Measurements from ENCODE around the gene VARS1. TPM values are rescaled to one million over a fixed set of nuclear protein-coding genes. Genes with fewer than 3 reads are reported as not detected.

VARS1 gene
- total RNA-seq, 2 experiments from 2014 or later = 43.9 to 44.2 TPM

- ATAC-seq (ENCODE audit: poor library complexity) (peak; percentile 43), DNase-seq (peak in 11 of 14 experiments; percentile 27 to 77 (median 51))
- peak overlapping the region; percentile 50 to 70 for H3K27ac ChIP-seq (ENCODE audit: low read depth in 1 of 2, low read length in 2 of 2)
- H3K4me3 ChIP-seq (ENCODE audit: low read length) = peak overlapping the region; percentile 28
- peak overlapping the region; percentile 81 for H3K4me3 Mint-ChIP-seq
- POLR2A ChIA-PET = interaction anchor here (0.6 to 3.2 kb wide), 9 partner anchors 9 to 94 kb away, joined by 3 to 18 read pairs (median 5); partner anchors contain the start of genes ABHD16A, DDAH2, HSPA1A and HSPA1B
- no peaks in the 10 kb centered on the region for H3K36me3 ChIP-seq (ENCODE audit: insufficient read depth, low read length)
- H3K27ac Mint-ChIP-seq = peak overlapping the region; percentile 54
- peaks cover 24% of the 10 kb centered on the region for H3K36me3 Mint-ChIP-seq (ENCODE audit: low read depth)
- no peaks in the 10 kb centered on the region for H3K9me3 Mint-ChIP-seq
- peaks cover 32% of the 10 kb centered on the region for H3K4me1 Mint-ChIP-seq (ENCODE audit: low read depth)
- intact Hi-C loops (cut with DNase I, micrococcal nuclease) = loop anchor here in 1 of 2 experiments (5.0 kb wide), 1 partner anchor 35 kb away; no protein-coding TSS in a partner anchor
- H3K9me3 ChIP-seq (ENCODE audit: control insufficient read depth in 1 of 2, insufficient read depth in 1 of 2, low read length in 2 of 2) = no peaks in the 10 kb centered on the region
- CTCF ChIA-PET = interaction anchor here (1.0 to 1.3 kb wide), 3 partner anchors 9 to 59 kb away, joined by 3 to 4 read pairs (median 3); partner anchors contain the start of gene LSM2
- H3K27me3 ChIP-seq (ENCODE audit: control insufficient read depth in 1 of 2, insufficient read depth in 2 of 2, low read length in 2 of 2) = no peaks in the 10 kb centered on the region
- no peak for TF ChIP-seq CTCF (IDR thresholded peaks at IDR 0.05)
- peaks cover 42% of the 10 kb centered on the region for H3K4me1 ChIP-seq (ENCODE audit: insufficient read depth, low read length)
- H3K27me3 Mint-ChIP-seq = no peaks in the 10 kb centered on the region
These were observed 2.0 kb upstream of the VARS1 start for GRCh38 chr6:31797588-31797987.

- no peak for TF ChIP-seq CTCF (IDR thresholded peaks at IDR 0.05)
- H3K4me3 ChIP-seq (ENCODE audit: low read length) = no peak overlapping the region
- ChIA-PET CTCF (interaction anchor here (1.1 to 1.7 kb wide), 2 partner anchors 17 to 27 kb away, joined by 4 to 19 read pairs; partner anchors contain the start of genes HSPA1A and HSPA1L), POLR2A (interaction anchor here (1.0 to 3.2 kb wide), 8 partner anchors 10 to 94 kb away, joined by 3 to 28 read pairs (median 6); partner anchors contain the start of genes ABHD16A, CLIC1, DDAH2 and HSPA1A)
- H3K4me1 ChIP-seq (ENCODE audit: insufficient read depth, low read length) = peaks cover 45% of the 10 kb centered on the region
- peak overlapping the region; percentile 50 to 70 for H3K27ac ChIP-seq (ENCODE audit: low read depth in 1 of 2, low read length in 2 of 2)
- H3K4me3 Mint-ChIP-seq = peak overlapping the region; percentile 81
- peaks cover 30% of the 10 kb centered on the region for H3K36me3 Mint-ChIP-seq (ENCODE audit: low read depth)
- H3K27ac Mint-ChIP-seq = peak overlapping the region; percentile 54
- DNase-seq (no peak), ATAC-seq (ENCODE audit: poor library complexity) (no peak)
- H3K4me1 Mint-ChIP-seq (ENCODE audit: low read depth) = peaks cover 32% of the 10 kb centered on the region
- H3K36me3 ChIP-seq (ENCODE audit: insufficient read depth, low read length) = no peaks in the 10 kb centered on the region
- no peaks in the 10 kb centered on the region for H3K27me3 Mint-ChIP-seq
- intact Hi-C loops (cut with DNase I, micrococcal nuclease) = loop anchor here in 1 of 2 experiments (5.0 kb wide), 1 partner anchor 35 kb away; no protein-coding TSS in a partner anchor
- H3K9me3 Mint-ChIP-seq = no peaks in the 10 kb centered on the region
- H3K9me3 ChIP-seq (ENCODE audit: control insufficient read depth in 1 of 2, insufficient read depth in 1 of 2, low read length in 2 of 2) = no peaks in the 10 kb centered on the region
- no peaks in the 10 kb centered on the region for H3K27me3 ChIP-seq (ENCODE audit: control insufficient read depth in 1 of 2, insufficient read depth in 2 of 2, low read length in 2 of 2)
These were observed 1.4 kb upstream of the VARS1 start for GRCh38 chr6:31796993-31797385.

GRCh38 chr6:31794866-31795615 is 511 bp downstream of the VARS1 start:
- Mint-ChIP-seq H3K36me3 (ENCODE audit: low read depth) (peaks cover 38% of the 10 kb centered on the region), H3K4me3 (peak overlapping the region; percentile 97), H3K9me3 (no peaks in the 10 kb centered on the region), H3K27ac (peak overlapping the region; percentile 54), H3K4me1 (ENCODE audit: low read depth) (peaks cover 42% of the 10 kb centered on the region), H3K27me3 (no peaks in the 10 kb centered on the region)
- peak overlapping the region; percentile 77 for H3K4me3 ChIP-seq (ENCODE audit: low read length)
- peaks cover 49% of the 10 kb centered on the region for H3K4me1 ChIP-seq (ENCODE audit: insufficient read depth, low read length)
- ATAC-seq (ENCODE audit: poor library complexity) (peak; percentile 12), DNase-seq (peak in 1 of 14 experiments; percentile 51)
- H3K27ac ChIP-seq (ENCODE audit: low read depth in 1 of 2, low read length in 2 of 2) = peak overlapping the region; percentile 70 to 90
- TF ChIP-seq CTCF (IDR thresholded peaks at IDR 0.05) = no peak
- intact Hi-C loops (cut with DNase I, micrococcal nuclease) = loop anchor here (2.0 to 5.0 kb wide), 5 partner anchors 20 to 64 kb away; partner anchors contain the start of genes HSPA1A (in 1 of the 2), HSPA1B (in 1 of the 2) and HSPA1L (in 1 of the 2)
- POLR2A ChIA-PET = interaction anchor here (0.6 to 3.2 kb wide), 16 partner anchors 10 to 1177 kb away, joined by 3 to 28 read pairs (median 4); partner anchors contain the start of genes GPANK1, HSPA1A, HSPA1B and HSPA1L
- H3K36me3 ChIP-seq (ENCODE audit: insufficient read depth, low read length) = peaks cover 9% of the 10 kb centered on the region
- CTCF ChIA-PET = interaction anchor here (1.1 to 2.4 kb wide), 10 partner anchors 11 to 141 kb away, joined by 4 to 27 read pairs (median 8); partner anchors contain the start of genes CLIC1, DDAH2, HSPA1A and HSPA1L
- H3K9me3 ChIP-seq (ENCODE audit: control insufficient read depth in 1 of 2, insufficient read depth in 1 of 2, low read length in 2 of 2) = no peaks in the 10 kb centered on the region
- H3K27me3 ChIP-seq (ENCODE audit: control insufficient read depth in 1 of 2, insufficient read depth in 2 of 2, low read length in 2 of 2) = no peaks in the 10 kb centered on the region
